LoVo (cell line): ENCODE measurements around the gene TACC2.

Source experiments
- DNase-seq: peaks from one replicate; pipeline ENCODE4 v3.0.0-alpha.2; 2016; ENCODE audit warnings: low spot score

The TACC2 gene

GRCh38 chr10:122279725-122280141 lies 290.8 kb downstream of the TACC2 start:
- peak; percentile 39 for DNase-seq

- no peak for DNase-seq
Measured at GRCh38 chr10:122280156-122280555, 291.2 kb downstream of the TACC2 start.

- DNase-seq, result no peak
Measured at GRCh38 chr10:122281018-122281626, 292.2 kb downstream of the TACC2 start.

- no peak for DNase-seq
Measured at GRCh38 chr10:122281751-122282150, 292.8 kb downstream of the TACC2 start.

GRCh38 chr10:122282253-122282671 lies 293.3 kb downstream of the TACC2 start:
- no peak for DNase-seq

GRCh38 chr10:122282909-122283308 lies 293.9 kb downstream of the TACC2 start:
- DNase-seq, result no peak

- DNase-seq, result no peak
Measured at GRCh38 chr10:122285506-122286444, 296.8 kb downstream of the TACC2 start.

- DNase-seq, result no peak
Measured at GRCh38 chr10:122286867-122287266, 297.9 kb downstream of the TACC2 start.

GRCh38 chr10:122287570-122287969 lies 298.6 kb downstream of the TACC2 start:
- no peak for DNase-seq

GRCh38 chr10:122288262-122288661 lies 299.3 kb downstream of the TACC2 start:
- DNase-seq, result no peak

- no peak for DNase-seq
Measured at GRCh38 chr10:122288917-122289316, 300.0 kb downstream of the TACC2 start.

GRCh38 chr10:122290334-122290733 lies 301.4 kb downstream of the TACC2 start:
- no peak for DNase-seq

- no peak for DNase-seq
Measured at GRCh38 chr10:122290833-122291532, 302.0 kb downstream of the TACC2 start.

- no peak for DNase-seq
Measured at GRCh38 chr10:122291739-122292138, 302.8 kb downstream of the TACC2 start.

- DNase-seq, result peak; percentile 63
Measured at GRCh38 chr10:122292376-122292775, 303.4 kb downstream of the TACC2 start.

- no peak for DNase-seq
Measured at GRCh38 chr10:122293156-122293960, 304.4 kb downstream of the TACC2 start.

GRCh38 chr10:122293961-122294380 lies 305.0 kb downstream of the TACC2 start:
- DNase-seq, result peak; percentile 93

GRCh38 chr10:122294511-122295450 lies 305.8 kb downstream of the TACC2 start:
- no peak for DNase-seq

GRCh38 chr10:122295451-122295809 lies 306.5 kb downstream of the TACC2 start:
- DNase-seq, result no peak

GRCh38 chr10:122296363-122297120 lies 307.6 kb downstream of the TACC2 start:
- DNase-seq, result no peak
